HG03066 (cell line): ENCODE results near the gene SLC18A2.
"Not testable (repeated sequence)": the region's sequence is repeated elsewhere in the genome, so short reads cannot be mapped to it uniquely, and the experiment has no call there.

Source experiments
- ATAC-seq: cut with Tn5 transposase; IDR thresholded peaks from one replicate; pipeline ENCODE4 v1.9.1; 2021; ENCODE audit warnings: low read depth; ENCODE audit not compliant: unreplicated experiment

The SLC18A2 gene

GRCh38 chr10:117261501-117261900 lies 20.6 kb downstream of the SLC18A2 start:
- no peak for ATAC-seq

GRCh38 chr10:117262291-117262902 lies 21.5 kb downstream of the SLC18A2 start:
- no peak for ATAC-seq

GRCh38 chr10:117262903-117263293 lies 22.0 kb downstream of the SLC18A2 start:
- ATAC-seq = no peak

- ATAC-seq = no peak
Measured at GRCh38 chr10:117264782-117265181, 23.9 kb downstream of the SLC18A2 start.

DNA sequence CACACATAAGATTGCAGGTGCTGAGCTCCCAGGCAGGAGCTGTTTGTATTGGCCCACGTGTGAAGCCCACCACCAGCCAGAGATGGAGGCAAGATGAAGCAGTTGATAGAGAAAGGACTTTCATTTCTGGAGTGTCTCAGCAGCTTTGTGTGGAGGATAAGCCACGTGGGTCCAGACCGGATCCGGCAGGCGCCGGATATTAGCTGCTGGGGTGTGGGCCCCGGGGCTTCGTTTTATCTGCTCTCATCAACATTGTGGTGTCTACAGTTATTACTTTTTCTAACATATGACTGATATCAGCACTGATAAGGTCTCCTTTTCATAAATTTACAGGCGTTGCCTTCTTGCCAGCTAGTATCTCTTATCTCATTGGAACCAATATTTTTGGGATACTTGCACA lies 25.5 kb downstream of the SLC18A2 start:
- no peak for ATAC-seq

DNA sequence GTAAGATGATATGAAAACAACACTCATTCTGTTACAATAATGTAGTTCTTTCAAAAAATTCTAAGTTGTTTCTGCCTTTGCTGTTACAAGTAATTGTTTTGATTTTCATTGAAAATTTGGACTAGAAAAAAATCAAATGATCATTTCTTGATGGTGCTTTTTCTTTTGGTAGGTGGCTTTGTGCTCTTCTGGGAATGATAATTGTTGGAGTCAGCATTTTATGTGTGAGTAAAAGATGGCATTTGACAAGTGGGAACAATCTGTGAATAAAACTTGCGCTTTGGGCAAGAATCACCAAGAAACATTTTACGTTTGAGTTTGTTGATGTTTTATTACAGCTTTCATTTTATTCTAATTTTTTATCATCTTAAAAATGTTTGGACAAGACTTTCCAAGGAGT lies 25.9 kb downstream of the SLC18A2 start:
- ATAC-seq = no peak

GRCh38 chr10:117268258-117268657 lies 27.3 kb downstream of the SLC18A2 start:
- ATAC-seq = no peak

GRCh38 chr10:117268907-117269306 lies 28.0 kb downstream of the SLC18A2 start:
- no peak for ATAC-seq

DNA sequence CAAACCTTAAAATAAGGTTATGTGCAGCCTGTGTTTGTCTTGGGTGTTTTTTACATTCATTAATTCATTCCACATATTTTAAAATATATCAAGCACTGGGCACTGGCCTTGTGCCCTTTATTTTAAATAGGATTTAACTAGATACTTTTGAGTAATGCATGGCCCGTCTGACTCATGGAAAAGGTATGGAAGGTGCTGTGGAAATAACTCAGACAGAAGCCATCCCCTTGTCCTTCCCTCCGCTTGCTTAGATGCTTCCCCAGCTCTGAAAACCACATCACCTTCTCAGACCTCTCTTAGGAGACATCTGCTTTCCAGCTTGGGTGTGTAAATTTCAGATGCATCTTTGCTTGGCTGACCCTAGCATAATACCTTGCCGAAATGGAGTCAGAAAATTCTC lies 30.5 kb downstream of the SLC18A2 start:
- ATAC-seq = no peak

GRCh38 chr10:117272195-117273076 lies 31.5 kb downstream of the SLC18A2 start:
- no peak for ATAC-seq

DNA sequence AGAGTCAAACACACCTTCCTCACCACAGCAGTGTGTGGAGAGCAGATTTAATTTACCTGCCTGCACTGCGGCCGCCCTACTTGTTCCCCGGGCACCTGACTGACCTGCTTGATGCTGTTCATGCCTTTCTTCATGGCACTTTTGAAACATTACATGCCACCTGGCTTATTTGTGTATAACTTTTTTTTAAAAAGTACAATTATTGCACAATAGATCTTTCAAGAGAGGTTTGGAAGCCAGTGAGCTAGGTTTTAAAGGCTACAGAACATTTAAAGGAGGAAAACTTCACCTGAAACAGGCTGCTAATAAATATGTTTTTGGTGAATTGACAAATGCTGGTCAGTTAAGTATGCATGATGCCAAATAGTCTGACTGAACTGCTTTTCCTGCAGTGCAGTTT lies 33.1 kb downstream of the SLC18A2 start:
- ATAC-seq = no peak

- ATAC-seq = no peak
Measured at GRCh38 chr10:117274509-117274908, 33.6 kb downstream of the SLC18A2 start.

- no peak for ATAC-seq
Measured at GRCh38 chr10:117275121-117275520, 34.2 kb downstream of the SLC18A2 start.

GRCh38 chr10:117277675-117278074 lies 36.8 kb downstream of the SLC18A2 start:
- ATAC-seq = no peak

DNA sequence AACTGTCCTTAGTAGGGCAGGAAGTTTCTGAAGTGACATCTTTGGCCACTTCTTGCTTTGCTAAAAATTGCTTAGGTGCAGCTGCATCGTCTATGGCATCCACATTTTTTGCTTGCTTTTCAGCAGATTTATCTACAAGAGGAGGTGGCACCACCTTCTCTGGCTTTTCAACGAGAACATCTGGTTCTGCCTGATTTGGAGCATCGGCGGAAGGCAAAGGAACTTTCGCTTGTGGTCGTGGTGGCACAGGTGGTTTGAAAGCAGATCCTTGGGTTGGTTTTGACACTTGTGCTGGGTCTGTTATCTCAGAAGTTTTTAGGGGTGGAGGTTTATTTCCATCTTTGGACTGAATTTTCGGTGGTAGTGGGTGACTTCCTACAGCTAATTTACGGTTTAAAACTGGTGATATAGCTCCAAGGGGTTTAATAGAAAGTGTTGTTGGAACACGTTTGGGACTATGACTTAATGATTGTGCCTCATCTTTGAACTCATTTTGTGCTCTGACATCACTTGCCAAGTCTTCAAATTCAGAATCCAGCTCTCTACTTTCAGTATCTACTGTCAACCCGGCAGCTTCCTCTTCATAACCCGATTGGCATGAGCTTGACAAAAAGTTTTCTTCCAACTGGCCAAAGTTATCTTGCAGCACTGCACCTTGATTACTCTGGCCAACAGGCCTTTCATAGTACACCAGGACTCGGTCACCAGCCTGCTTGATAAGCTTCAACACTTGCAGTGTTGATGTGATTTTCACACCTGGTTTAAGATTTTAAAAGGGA lies 44.0 kb downstream of the SLC18A2 start:
- ATAC-seq = no peak

GRCh38 chr10:117290872-117291271 lies 50.0 kb downstream of the SLC18A2 start:
- ATAC-seq = not testable (repeated sequence)

- ATAC-seq = no peak
Measured at GRCh38 chr10:117294039-117294645, 53.2 kb downstream of the SLC18A2 start.

- no peak for ATAC-seq
Measured at GRCh38 chr10:117294735-117295134, 53.8 kb downstream of the SLC18A2 start.

DNA sequence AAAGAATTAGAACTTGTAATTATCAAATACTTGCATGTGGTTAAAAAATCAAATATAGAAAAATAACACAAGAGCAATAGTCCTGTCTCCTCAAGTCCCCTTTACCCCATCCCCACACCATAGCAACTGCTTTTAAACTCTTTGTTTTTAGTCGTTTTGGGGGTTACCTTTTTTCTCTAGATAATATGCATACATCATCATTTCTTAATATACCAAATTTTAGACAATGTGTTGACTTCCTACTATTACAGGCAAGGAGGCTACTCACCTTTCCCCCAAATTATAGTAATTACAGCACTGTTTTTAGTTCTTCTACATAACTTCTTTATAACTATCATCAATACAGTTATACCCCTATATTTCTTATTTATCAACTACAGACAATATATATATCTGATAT lies 57.3 kb downstream of the SLC18A2 start:
- no peak for ATAC-seq

- no peak for ATAC-seq
Measured at GRCh38 chr10:117299435-117299834, 58.5 kb downstream of the SLC18A2 start.

DNA sequence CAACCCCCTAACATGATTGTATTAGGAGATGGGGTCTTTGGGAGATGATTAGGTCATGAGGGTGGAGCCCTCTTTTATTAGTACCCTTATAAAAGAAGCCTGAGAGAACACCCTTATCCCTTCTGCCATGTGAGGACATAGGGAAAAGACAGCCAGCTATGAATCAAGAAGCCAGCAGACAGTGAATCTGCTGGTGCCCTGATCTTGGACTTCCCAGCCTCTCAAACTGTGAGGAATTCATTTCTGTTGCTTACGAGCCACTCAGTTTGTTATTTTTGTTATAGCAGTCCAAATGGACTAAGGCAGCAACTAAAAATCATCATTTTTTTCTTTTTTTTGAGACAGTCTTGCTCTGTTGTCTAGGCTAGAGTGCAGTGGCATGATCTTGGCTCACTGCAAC lies 59.8 kb downstream of the SLC18A2 start:
- no peak for ATAC-seq
